ENCODE measurements around the gene BRF1.
"Not testable (repeated sequence)": the region's sequence is repeated elsewhere in the genome, so short reads cannot be mapped to it uniquely, and the experiment has no call there.

Gene BRF1

GRCh38 chr14:105331575-105332349, 31.0 kb upstream of the BRF1 start:
- no peak for DNase-seq

GRCh38 chr14:105330491-105330895, 29.7 kb upstream of the BRF1 start:
- DNase-seq = no peak

GRCh38 chr14:105329411-105330150, 28.8 kb upstream of the BRF1 start:
- DNase-seq = no peak

- no peak for DNase-seq
These were observed 28.0 kb upstream of the BRF1 start for GRCh38 chr14:105328678-105329390.

- no peak for DNase-seq
These were observed 27.4 kb upstream of the BRF1 start for GRCh38 chr14:105328070-105328677.

GRCh38 chr14:105327695-105328045, 26.9 kb upstream of the BRF1 start:
- DNase-seq = not testable (repeated sequence)

GRCh38 chr14:105326891-105327694, 26.3 kb upstream of the BRF1 start:
- DNase-seq = no peak

GRCh38 chr14:105326568-105326867, 25.7 kb upstream of the BRF1 start:
- DNase-seq = no peak

GRCh38 chr14:105325716-105326567, 25.1 kb upstream of the BRF1 start:
- no peak for DNase-seq

GRCh38 chr14:105325303-105325702, 24.5 kb upstream of the BRF1 start:
- DNase-seq = no peak

- DNase-seq = no peak
These were observed 24.1 kb upstream of the BRF1 start for GRCh38 chr14:105324871-105325270.

GRCh38 chr14:105324080-105324778, 23.4 kb upstream of the BRF1 start:
- no peak for DNase-seq

GRCh38 chr14:105323663-105324062, 22.9 kb upstream of the BRF1 start:
- DNase-seq = no peak

- DNase-seq = no peak
These were observed 22.2 kb upstream of the BRF1 start for GRCh38 chr14:105322791-105323556.

GRCh38 chr14:105317546-105317945, 16.7 kb upstream of the BRF1 start:
- no peak for DNase-seq

- DNase-seq = no peak
These were observed 16.2 kb upstream of the BRF1 start for GRCh38 chr14:105316968-105317510.

GRCh38 chr14:105316577-105316941, 15.8 kb upstream of the BRF1 start:
- no peak for DNase-seq

GRCh38 chr14:105315941-105316576, 15.3 kb upstream of the BRF1 start:
- no peak for DNase-seq

GRCh38 chr14:105315211-105315721, 14.5 kb upstream of the BRF1 start:
- DNase-seq = peak; percentile 87

All from NCI-H146 (cell line).